ENCODE measurements around the gene HMBS. TPM values are rescaled to one million over a fixed set of nuclear protein-coding genes. Genes with fewer than 3 reads are reported as not detected.

Gene HMBS
- total RNA-seq, 1 experiment from 2014 or later, result 94.9 TPM

DNA sequence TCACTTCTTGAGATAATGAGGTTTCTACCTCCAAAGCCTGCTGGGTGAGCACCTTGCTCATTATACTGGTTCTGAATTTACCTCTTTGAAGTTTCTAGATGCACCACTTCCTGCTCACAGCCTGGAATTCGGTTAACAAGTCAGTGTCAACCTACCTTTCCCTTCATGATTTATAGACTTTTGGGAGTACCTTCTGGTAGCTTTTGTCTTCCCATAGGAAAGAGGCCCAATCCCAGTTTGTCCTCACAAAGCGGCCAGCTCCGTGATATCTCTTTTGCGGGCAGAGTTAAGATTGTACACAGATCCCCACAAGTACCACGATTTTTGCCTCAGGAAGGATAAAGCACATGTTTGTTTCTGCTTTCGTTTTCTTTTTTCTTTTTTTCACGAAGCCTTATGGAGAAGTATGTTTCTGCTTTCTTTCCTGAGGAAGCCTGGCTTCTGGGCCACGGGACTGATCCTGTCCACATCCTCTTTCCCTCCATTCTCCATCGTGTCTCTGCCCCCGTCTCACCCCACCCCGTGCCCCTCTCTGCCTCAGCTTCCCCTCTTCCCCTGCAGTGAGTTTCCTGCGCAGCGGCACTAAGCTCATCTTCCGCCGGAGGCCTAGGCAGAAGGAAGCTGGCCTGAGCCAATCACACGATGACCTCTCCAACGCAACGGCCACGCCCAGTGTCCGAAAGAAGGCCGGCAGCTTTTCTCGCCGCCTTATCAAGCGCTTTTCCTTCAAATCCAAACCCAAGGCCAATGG lies 31.0 kb downstream of the HMBS start:
- DNase-seq, result no peak
- ChIA-PET CTCF (interaction anchor here (1.2 kb wide), 1 partner anchor 13 kb away, joined by 4 read pairs; no protein-coding TSS in a partner anchor), POLR2A (interaction anchor here (0.6 kb wide), 1 partner anchor 14 kb away, joined by 7 read pairs; the partner anchor contains the start of gene DPAGT1)
- TF ChIP-seq, protein P1, sequence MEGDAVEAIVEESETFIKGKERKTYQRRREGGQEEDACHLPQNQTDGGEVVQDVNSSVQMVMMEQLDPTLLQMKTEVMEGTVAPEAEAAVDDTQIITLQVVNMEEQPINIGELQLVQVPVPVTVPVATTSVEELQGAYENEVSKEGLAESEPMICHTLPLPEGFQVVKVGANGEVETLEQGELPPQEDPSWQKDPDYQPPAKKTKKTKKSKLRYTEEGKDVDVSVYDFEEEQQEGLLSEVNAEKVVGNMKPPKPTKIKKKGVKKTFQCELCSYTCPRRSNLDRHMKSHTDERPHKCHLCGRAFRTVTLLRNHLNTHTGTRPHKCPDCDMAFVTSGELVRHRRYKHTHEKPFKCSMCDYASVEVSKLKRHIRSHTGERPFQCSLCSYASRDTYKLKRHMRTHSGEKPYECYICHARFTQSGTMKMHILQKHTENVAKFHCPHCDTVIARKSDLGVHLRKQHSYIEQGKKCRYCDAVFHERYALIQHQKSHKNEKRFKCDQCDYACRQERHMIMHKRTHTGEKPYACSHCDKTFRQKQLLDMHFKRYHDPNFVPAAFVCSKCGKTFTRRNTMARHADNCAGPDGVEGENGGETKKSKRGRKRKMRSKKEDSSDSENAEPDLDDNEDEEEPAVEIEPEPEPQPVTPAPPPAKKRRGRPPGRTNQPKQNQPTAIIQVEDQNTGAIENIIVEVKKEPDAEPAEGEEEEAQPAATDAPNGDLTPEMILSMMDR (IDR thresholded peaks at IDR 0.05; ENCODE audit: insufficient read depth in 1 of 2, low read depth in 1 of 2, low read length in 1 of 2, severe bottlenecking in 1 of 2, unreplicated experiment in 1 of 2), result no peak
- Mint-ChIP-seq H3K4me1 (ENCODE audit: low read depth, unreplicated experiment) (peaks cover 7% of the 10 kb centered on the region), H3K36me3 (ENCODE audit: insufficient read depth, unreplicated experiment) (peaks cover 15% of the 10 kb centered on the region), H3K27me3 (ENCODE audit: insufficient read depth, unreplicated experiment) (no peaks in the 10 kb centered on the region), H3K4me3 (ENCODE audit: unreplicated experiment) (no peak overlapping the region), H3K27ac (ENCODE audit: unreplicated experiment) (no peak overlapping the region), H3K9me3 (ENCODE audit: unreplicated experiment) (no peaks in the 10 kb centered on the region)
- BruUV-seq (replicated peaks), result no TSS peak
- H3K4me1 ChIP-seq, result 0 out of 2 replicates have a peak, but pooled peaks cover 4% of the 10 kb centered on the region
- H3K27me3 ChIP-seq (replicated peaks; ENCODE audit: control insufficient read depth, insufficient read depth, low read length), result no peaks in the 10 kb centered on the region
- no peaks in the 10 kb centered on the region for H3K9me3 ChIP-seq
- 0 out of 2 replicates have a peak, but pooled peaks cover 2% of the 10 kb centered on the region for H3K36me3 ChIP-seq (ENCODE audit: control insufficient read depth, insufficient read depth, low read length)
- intact Hi-C loops (cut with micrococcal nuclease; ENCODE audit: unreplicated experiment), result no loop called here
- no peak overlapping the region for H3K4me3 ChIP-seq (ENCODE audit: low read depth, low read length)

DNA sequence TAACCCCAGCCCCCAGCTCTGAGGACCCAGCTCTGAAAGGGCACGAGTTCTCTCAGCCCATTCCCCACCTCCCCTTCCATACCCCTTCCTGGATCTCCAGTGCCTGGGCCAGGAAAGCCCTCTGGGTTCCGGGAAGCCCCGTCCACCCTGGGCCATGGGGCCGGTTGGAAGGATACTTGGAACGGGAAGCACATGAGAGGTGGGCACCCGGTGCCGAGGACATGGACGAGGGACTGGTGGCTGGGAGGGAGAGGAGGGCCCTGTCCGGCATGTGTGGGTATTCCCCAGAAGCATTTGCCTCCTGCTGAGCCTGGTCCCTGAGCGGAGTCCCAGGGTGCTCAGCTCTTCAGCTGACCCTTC lies 31.5 kb downstream of the HMBS start:
- Histone ChIP-seq H3K4me1 (0 out of 2 replicates have a peak, but pooled peaks cover 4% of the 10 kb centered on the region), H3K4me3 (ENCODE audit: low read depth, low read length) (no peak overlapping the region), H3K36me3 (ENCODE audit: control insufficient read depth, insufficient read depth, low read length) (0 out of 2 replicates have a peak, but pooled peaks cover 2% of the 10 kb centered on the region), H3K9me3 (no peaks in the 10 kb centered on the region), H3K27me3 (replicated peaks; ENCODE audit: control insufficient read depth, insufficient read depth, low read length) (no peaks in the 10 kb centered on the region)
- CTCF ChIA-PET, result interaction anchor here (1.2 kb wide), 1 partner anchor 14 kb away, joined by 4 read pairs; no protein-coding TSS in a partner anchor
- no peaks in the 10 kb centered on the region for H3K27me3 Mint-ChIP-seq (ENCODE audit: insufficient read depth, unreplicated experiment)
- H3K9me3 Mint-ChIP-seq (ENCODE audit: unreplicated experiment), result no peaks in the 10 kb centered on the region
- no TSS peak for BruUV-seq (replicated peaks)
- peaks cover 10% of the 10 kb centered on the region for H3K4me1 Mint-ChIP-seq (ENCODE audit: low read depth, unreplicated experiment)
- no peak for DNase-seq
- intact Hi-C loops (cut with micrococcal nuclease; ENCODE audit: unreplicated experiment), result no loop called here
- TF ChIP-seq, protein P1 (IDR thresholded peaks at IDR 0.05; ENCODE audit: insufficient read depth in 1 of 2, low read depth in 1 of 2, low read length in 1 of 2, severe bottlenecking in 1 of 2, unreplicated experiment in 1 of 2), result no peak
- peaks cover 18% of the 10 kb centered on the region for H3K36me3 Mint-ChIP-seq (ENCODE audit: insufficient read depth, unreplicated experiment)
- no peak overlapping the region for H3K4me3 Mint-ChIP-seq (ENCODE audit: unreplicated experiment)
- POLR2A ChIA-PET, result no interaction called here
- no peak overlapping the region for H3K27ac Mint-ChIP-seq (ENCODE audit: unreplicated experiment)

GRCh38 chr11:119116601-119117000 lies 31.9 kb downstream of the HMBS start:
- H3K27me3 Mint-ChIP-seq (ENCODE audit: insufficient read depth, unreplicated experiment), result no peaks in the 10 kb centered on the region
- Histone ChIP-seq H3K27me3 (replicated peaks; ENCODE audit: control insufficient read depth, insufficient read depth, low read length) (no peaks in the 10 kb centered on the region), H3K4me3 (ENCODE audit: low read depth, low read length) (no peak overlapping the region), H3K36me3 (ENCODE audit: control insufficient read depth, insufficient read depth, low read length) (0 out of 2 replicates have a peak, but pooled peaks cover 2% of the 10 kb centered on the region), H3K4me1 (0 out of 2 replicates have a peak, but pooled peaks cover 4% of the 10 kb centered on the region), H3K9me3 (no peaks in the 10 kb centered on the region)
- intact Hi-C loops (cut with micrococcal nuclease; ENCODE audit: unreplicated experiment), result no loop called here
- ChIA-PET CTCF (interaction anchor here (1.2 kb wide), 1 partner anchor 14 kb away, joined by 4 read pairs; no protein-coding TSS in a partner anchor), POLR2A (no interaction called here)
- H3K4me1 Mint-ChIP-seq (ENCODE audit: low read depth, unreplicated experiment), result peaks cover 10% of the 10 kb centered on the region
- H3K4me3 Mint-ChIP-seq (ENCODE audit: unreplicated experiment), result no peak overlapping the region
- DNase-seq, result no peak
- TF ChIP-seq, protein P1 (IDR thresholded peaks at IDR 0.05; ENCODE audit: insufficient read depth in 1 of 2, low read depth in 1 of 2, low read length in 1 of 2, severe bottlenecking in 1 of 2, unreplicated experiment in 1 of 2), result no peak
- no peaks in the 10 kb centered on the region for H3K9me3 Mint-ChIP-seq (ENCODE audit: unreplicated experiment)
- no TSS peak for BruUV-seq (replicated peaks)
- no peak overlapping the region for H3K27ac Mint-ChIP-seq (ENCODE audit: unreplicated experiment)
- H3K36me3 Mint-ChIP-seq (ENCODE audit: insufficient read depth, unreplicated experiment), result peaks cover 18% of the 10 kb centered on the region
